ENCODE measurements around the gene SNX10. TPM values are rescaled to one million over a fixed set of nuclear protein-coding genes. Genes with fewer than 3 reads are reported as not detected.

Gene SNX10
- total and polyA plus RNA-seq, 2 of the 8 experiments (the other 6 are each of a cell fraction or from before 2014, with no cell fraction given), result 4.4 to 9.6 TPM

GRCh38 chr7:26293569-26294308, 2.1 kb downstream of the SNX10 start:
- Histone ChIP-seq H2BK120ac (replicated peaks; ENCODE audit: low read depth, low read length) (no peak overlapping the region), H2BK5ac (ENCODE audit: low read depth, low read length) (no peak overlapping the region), H2BK15ac (ENCODE audit: low read length) (no peak overlapping the region), H2BK20ac (ENCODE audit: low read length) (no peak overlapping the region), H4K8ac (ENCODE audit: extremely low read depth, insufficient read depth, low read length) (no peak overlapping the region), H4K20me1 (replicated peaks in 1 of 2; ENCODE audit: control insufficient read depth in 1 of 2, insufficient read depth in 2 of 2, low read length in 2 of 2) (no peaks in the 10 kb centered on the region), H3K27ac (ENCODE audit: low read depth, low read length) (no peak overlapping the region), H3K4ac (replicated peaks; ENCODE audit: insufficient read length, low read depth, low read length) (no peak overlapping the region), H3K14ac (ENCODE audit: insufficient read length) (no peak overlapping the region), H3K79me1 (ENCODE audit: low read depth, low read length) (no peaks in the 10 kb centered on the region), H4K91ac (replicated peaks; ENCODE audit: insufficient read length, low read length) (no peak overlapping the region), H3K27me3 (replicated peaks in 1 of 4; ENCODE audit: control insufficient read depth in 3 of 4, extremely low read depth in 1 of 4, insufficient read depth in 3 of 4, low read length in 3 of 4) (0 out of 7 replicates have a peak, but pooled peaks cover 0 to 3% (median 0%) of the 10 kb centered on the region in 4 experiments), H3K79me2 (ENCODE audit: control insufficient read depth in 1 of 2, insufficient read depth in 2 of 2, low read length in 2 of 2) (no peaks in the 10 kb centered on the region), H3K23me2 (ENCODE audit: low read depth, low read length) (peaks cover 2% of the 10 kb centered on the region; the same call in 1 of the 2 replicates), H2AFZ (ENCODE audit: low read length) (no peak overlapping the region), H4K5ac (ENCODE audit: insufficient read length, low read depth, low read length) (no peak overlapping the region), H3K36me3 (ENCODE audit: control insufficient read depth in 2 of 4, insufficient read depth in 4 of 4, low read length in 3 of 4) (no peaks in the 10 kb centered on the region), H3K9me3 (ENCODE audit: insufficient read depth in 2 of 2, low read depth in 1 of 2, low read length in 1 of 2) (no peaks in the 10 kb centered on the region), H3K4me2 (ENCODE audit: insufficient read depth in 1 of 2, low read depth in 2 of 2, low read length in 2 of 2) (no peak overlapping the region; a peak in 1 of 4 replicates), H2AK5ac (ENCODE audit: low read depth, low read length) (no peak overlapping the region), H3K4me1 (replicated peaks in 1 of 4; ENCODE audit: control insufficient read depth in 3 of 4, insufficient read depth in 4 of 4, low read length in 3 of 4) (peaks cover 0 to 5% (median 2%) of the 10 kb centered on the region in 4 experiments; a peak in 5 of 7 replicates), H3K9ac (replicated peaks in 1 of 4; ENCODE audit: extremely low read depth in 1 of 4, low read depth in 3 of 4, low read length in 3 of 4) (no peak overlapping the region), H2BK12ac (ENCODE audit: low read depth, low read length) (no peak overlapping the region), H3K56ac (replicated peaks; ENCODE audit: insufficient read length, low read depth, low read length) (no peak overlapping the region), H3K18ac (ENCODE audit: extremely low read depth, low read length) (no peak overlapping the region), H3K4me3 (ENCODE audit: extremely low read depth in 1 of 4, insufficient read depth in 2 of 4, low read depth in 3 of 4, low read length in 4 of 4) (no peak overlapping the region), H3K23ac (ENCODE audit: insufficient read length) (no peak overlapping the region)
- ChIA-PET CTCF (ENCODE audit: partially characterized antibody) (interaction anchor here (0.7 to 1.5 kb wide), 4 partner anchors 17 to 372 kb away, joined by 3 to 4 read pairs (median 4); no protein-coding TSS in a partner anchor), POLR2A (ENCODE audit: partially characterized antibody) (interaction anchor here (1.2 to 2.7 kb wide), 3 partner anchors 94 to 106 kb away, joined by 3 to 10 read pairs (median 3); partner anchors contain the start of gene HNRNPA2B1)
- FAIRE-seq, result no peak
- TF ChIP-seq TAF1 (IDR thresholded peaks at IDR 0.05; ENCODE audit: low read depth, low read length) (no peak), CHD2 (IDR thresholded peaks at IDR 0.05; ENCODE audit: low read length) (no peak), YY1 (IDR thresholded peaks at IDR 0.05; ENCODE audit: low read depth, low read length) (no peak), CBX5 (IDR thresholded peaks at IDR 0.05; ENCODE audit: low read depth, low read length) (no peak), TBP (IDR thresholded peaks at IDR 0.05; ENCODE audit: low read depth, low read length) (no peak), TCF12 (IDR thresholded peaks at IDR 0.05; ENCODE audit: low read depth, low read length) (no peak), E2F6 (IDR thresholded peaks at IDR 0.05) (no peak), CTBP2 (IDR thresholded peaks at IDR 0.05; ENCODE audit: borderline replicate concordance, insufficient read depth, insufficient read length, low read length) (no peak), RNF2 (IDR thresholded peaks at IDR 0.05; ENCODE audit: borderline replicate concordance, low read depth, low read length, missing control alignments, poor library complexity, severe bottlenecking) (no peak), RFX5 (IDR thresholded peaks at IDR 0.05; ENCODE audit: borderline replicate concordance, low read depth, low read length) (no peak)
- 86% methylated on average over 6 of the region's 6 CpGs; no CpG with 5 or more reads in 1 of the 2 experiments for WGBS, 2 experiments (ENCODE audit: extremely low coverage in 1 of 2, insufficient coverage in 1 of 2, insufficient read length in 1 of 2, insufficient replicate concordance in 2 of 2, low coverage in 1 of 2, low lambda C conversion rate in 2 of 2, missing lambda C conversion rate in 1 of 2)
- DNase-seq (ENCODE audit: low read depth in 1 of 2, low spot score in 2 of 2), result no peak

Data from H1 (cell line).